ENCODE results near the gene LGALS8. TPM values are rescaled to one million over a fixed set of nuclear protein-coding genes. Genes with fewer than 3 reads are reported as not detected.

Gene LGALS8
- polyA plus RNA-seq, 1 donor (not counting 4 experiments of a cell fraction or from before 2014, with no cell fraction given), result 75.2 TPM

- H4K20me1 ChIP-seq (ENCODE audit: control insufficient read depth, extremely low read depth, insufficient read depth, low read length), result no peaks in the 10 kb centered on the region
- no peak overlapping the region for H3K27ac ChIP-seq (ENCODE audit: control insufficient read depth, insufficient read depth, low read length)
- DNase-seq (ENCODE audit: low read depth, low spot score), result no peak
- TF ChIP-seq CTCF (optimal IDR thresholded peaks at IDR 0.05 in 1 of 3, IDR thresholded peaks at IDR 0.05 in 1 of 3, conservative IDR thresholded peaks at IDR 0.05 in 1 of 3; ENCODE audit: extremely low read depth in 1 of 3, insufficient read depth in 2 of 3, low read length in 3 of 3) (no peak), EZH2 (IDR thresholded peaks at IDR 0.05; ENCODE audit: low read length) (no peak)
- dilution Hi-C loops (cut with MboI; ENCODE audit: extremely low pct_ligation_motif_present, low sequenced_read_pairs), result loop anchor here (10.0 kb wide), 1 partner anchor 360 kb away; no protein-coding TSS in a partner anchor
- H3K36me3 ChIP-seq (ENCODE audit: control insufficient read depth in 2 of 2, extremely low read depth in 1 of 2, insufficient read depth in 2 of 2, low read length in 2 of 2), result no peaks in the 10 kb centered on the region
- FAIRE-seq, result no peak
- H3K9me3 ChIP-seq (ENCODE audit: control insufficient read depth, low read depth, low read length), result no peaks in the 10 kb centered on the region
- H3K79me2 ChIP-seq (ENCODE audit: control insufficient read depth, insufficient read depth, low read length), result no peaks in the 10 kb centered on the region
- no peak overlapping the region for H2AFZ ChIP-seq (ENCODE audit: control insufficient read depth, low read length)
- H3K9ac ChIP-seq (ENCODE audit: control insufficient read depth, extremely low read depth, insufficient read depth, low read length), result no peak overlapping the region
- H3K4me3 ChIP-seq (ENCODE audit: control insufficient read depth in 2 of 3, extremely low read depth in 1 of 3, insufficient read depth in 2 of 3, low read depth in 1 of 3, low read length in 3 of 3), result no peak overlapping the region
- H3K9me1 ChIP-seq (ENCODE audit: control insufficient read depth, extremely low read depth, insufficient read depth, low read length), result no peaks in the 10 kb centered on the region
- H3K4me2 ChIP-seq (ENCODE audit: control insufficient read depth, extremely low read depth, insufficient read depth, low read depth, low read length), result no peak overlapping the region
- no peaks in the 10 kb centered on the region for H3K4me1 ChIP-seq (ENCODE audit: control insufficient read depth, extremely low read depth, insufficient read depth, low read length)
- no peaks in the 10 kb centered on the region for H3K27me3 ChIP-seq (ENCODE audit: control insufficient read depth, extremely low read depth, insufficient read depth, low read length)
Observed at GRCh38 chr1:236494586-236495466, 29.0 kb upstream of the LGALS8 start.

GRCh38 chr1:236495467-236496112 lies 28.2 kb upstream of the LGALS8 start:
- H3K9ac ChIP-seq (ENCODE audit: control insufficient read depth, extremely low read depth, insufficient read depth, low read length), result no peak overlapping the region
- no peaks in the 10 kb centered on the region for H4K20me1 ChIP-seq (ENCODE audit: control insufficient read depth, extremely low read depth, insufficient read depth, low read length)
- H2AFZ ChIP-seq (ENCODE audit: control insufficient read depth, low read length), result no peak overlapping the region
- no peaks in the 10 kb centered on the region for H3K27me3 ChIP-seq (ENCODE audit: control insufficient read depth, extremely low read depth, insufficient read depth, low read length)
- no peak for TF ChIP-seq CTCF (optimal IDR thresholded peaks at IDR 0.05 in 1 of 3, IDR thresholded peaks at IDR 0.05 in 1 of 3, conservative IDR thresholded peaks at IDR 0.05 in 1 of 3; ENCODE audit: extremely low read depth in 1 of 3, insufficient read depth in 2 of 3, low read length in 3 of 3)
- no peak for TF ChIP-seq EZH2 (IDR thresholded peaks at IDR 0.05; ENCODE audit: low read length)
- no peaks in the 10 kb centered on the region for H3K4me1 ChIP-seq (ENCODE audit: control insufficient read depth, extremely low read depth, insufficient read depth, low read length)
- H3K79me2 ChIP-seq (ENCODE audit: control insufficient read depth, insufficient read depth, low read length), result no peaks in the 10 kb centered on the region
- H3K9me1 ChIP-seq (ENCODE audit: control insufficient read depth, extremely low read depth, insufficient read depth, low read length), result no peaks in the 10 kb centered on the region
- no peak for DNase-seq (ENCODE audit: low read depth, low spot score)
- no peak overlapping the region for H3K4me3 ChIP-seq (ENCODE audit: control insufficient read depth in 2 of 3, extremely low read depth in 1 of 3, insufficient read depth in 2 of 3, low read depth in 1 of 3, low read length in 3 of 3)
- no peak for FAIRE-seq
- H3K36me3 ChIP-seq (ENCODE audit: control insufficient read depth in 2 of 2, extremely low read depth in 1 of 2, insufficient read depth in 2 of 2, low read length in 2 of 2), result no peaks in the 10 kb centered on the region
- H3K4me2 ChIP-seq (ENCODE audit: control insufficient read depth, extremely low read depth, insufficient read depth, low read depth, low read length), result no peak overlapping the region
- dilution Hi-C loops (cut with MboI; ENCODE audit: extremely low pct_ligation_motif_present, low sequenced_read_pairs), result loop anchor here (10.0 kb wide), 1 partner anchor 361 kb away; no protein-coding TSS in a partner anchor
- no peaks in the 10 kb centered on the region for H3K9me3 ChIP-seq (ENCODE audit: control insufficient read depth, low read depth, low read length)
- H3K27ac ChIP-seq (ENCODE audit: control insufficient read depth, insufficient read depth, low read length), result no peak overlapping the region
